ENCODE results near the gene CCDC178.
"Not testable (repeated sequence)": the region's sequence is repeated elsewhere in the genome, so short reads cannot be mapped to it uniquely, and the experiment has no call there.

The CCDC178 gene

GRCh38 chr18:33440060-33441043 lies at the start of gene CCDC178:
Gene CCDC178, minus strand, starts transcription at chr18:33440721. Its CDS starts 28,633 bp downstream, at chr18:33412088.
- no peak for DNase-seq (ENCODE audit: low read depth)

- DNase-seq (ENCODE audit: low read depth), result no peak
Observed at GRCh38 chr18:33483908-33484307, 43.4 kb upstream of the CCDC178 start.

- no peak for DNase-seq (ENCODE audit: low read depth)
Observed at GRCh38 chr18:33472509-33472908, 32.0 kb upstream of the CCDC178 start.

GRCh38 chr18:33470216-33470615 lies 29.7 kb upstream of the CCDC178 start:
- no peak for DNase-seq (ENCODE audit: low read depth)

- DNase-seq (ENCODE audit: low read depth), result no peak
Observed at GRCh38 chr18:33469699-33470098, 29.2 kb upstream of the CCDC178 start.

GRCh38 chr18:33467531-33467930 lies 27.0 kb upstream of the CCDC178 start:
- no peak for DNase-seq (ENCODE audit: low read depth)

- DNase-seq (ENCODE audit: low read depth), result no peak
Observed at GRCh38 chr18:33466822-33467221, 26.3 kb upstream of the CCDC178 start.

- DNase-seq (ENCODE audit: low read depth), result no peak
Observed at GRCh38 chr18:33460681-33461080, 20.2 kb upstream of the CCDC178 start.

GRCh38 chr18:33459612-33460011 lies 19.1 kb upstream of the CCDC178 start:
- DNase-seq (ENCODE audit: low read depth), result no peak

GRCh38 chr18:33446604-33447003 lies 6.1 kb upstream of the CCDC178 start:
- no peak for DNase-seq (ENCODE audit: low read depth)

- DNase-seq (ENCODE audit: low read depth), result no peak
Observed at GRCh38 chr18:33444709-33445108, 4.2 kb upstream of the CCDC178 start.

- no peak for DNase-seq (ENCODE audit: low read depth)
Observed at GRCh38 chr18:33432857-33433256, 7.7 kb downstream of the CCDC178 start.

- no peak for DNase-seq (ENCODE audit: low read depth)
Observed at GRCh38 chr18:33427549-33427948, 13.0 kb downstream of the CCDC178 start.

GRCh38 chr18:33424266-33424946 lies 16.1 kb downstream of the CCDC178 start:
- no peak for DNase-seq (ENCODE audit: low read depth)

- no peak for DNase-seq (ENCODE audit: low read depth)
Observed at GRCh38 chr18:33421225-33421624, 19.3 kb downstream of the CCDC178 start.

GRCh38 chr18:33404244-33404873 lies 36.2 kb downstream of the CCDC178 start:
- no peak for DNase-seq (ENCODE audit: low read depth)

- not testable (repeated sequence) for DNase-seq (ENCODE audit: low read depth)
Observed at GRCh38 chr18:33398939-33399338, 41.6 kb downstream of the CCDC178 start.

- no peak for DNase-seq (ENCODE audit: low read depth)
Observed at GRCh38 chr18:33375829-33376228, 64.7 kb downstream of the CCDC178 start.

- DNase-seq (ENCODE audit: low read depth), result no peak
Observed at GRCh38 chr18:33372442-33372841, 68.1 kb downstream of the CCDC178 start.

- no peak for DNase-seq (ENCODE audit: low read depth)
Observed at GRCh38 chr18:33369711-33370449, 70.6 kb downstream of the CCDC178 start.

- DNase-seq (ENCODE audit: low read depth), result no peak
Observed at GRCh38 chr18:33356735-33357134, 83.8 kb downstream of the CCDC178 start.

- no peak for DNase-seq (ENCODE audit: low read depth)
Observed at GRCh38 chr18:33355756-33356155, 84.8 kb downstream of the CCDC178 start.

All from stimulated activated CD8-positive, alpha-beta memory T cell treated with anti-CD3 and anti-CD28 coated beads, Interleukin-12 subunit alpha, Interleukin-12 subunit beta, amount 100 ng/mL, for 1 hour (primary cell).